ENCODE data around the gene PLXNA2.

The PLXNA2 gene

GRCh38 chr1:208042041-208042615 is 202.1 kb downstream of the PLXNA2 start:
- TF ChIP-seq, protein P1, sequence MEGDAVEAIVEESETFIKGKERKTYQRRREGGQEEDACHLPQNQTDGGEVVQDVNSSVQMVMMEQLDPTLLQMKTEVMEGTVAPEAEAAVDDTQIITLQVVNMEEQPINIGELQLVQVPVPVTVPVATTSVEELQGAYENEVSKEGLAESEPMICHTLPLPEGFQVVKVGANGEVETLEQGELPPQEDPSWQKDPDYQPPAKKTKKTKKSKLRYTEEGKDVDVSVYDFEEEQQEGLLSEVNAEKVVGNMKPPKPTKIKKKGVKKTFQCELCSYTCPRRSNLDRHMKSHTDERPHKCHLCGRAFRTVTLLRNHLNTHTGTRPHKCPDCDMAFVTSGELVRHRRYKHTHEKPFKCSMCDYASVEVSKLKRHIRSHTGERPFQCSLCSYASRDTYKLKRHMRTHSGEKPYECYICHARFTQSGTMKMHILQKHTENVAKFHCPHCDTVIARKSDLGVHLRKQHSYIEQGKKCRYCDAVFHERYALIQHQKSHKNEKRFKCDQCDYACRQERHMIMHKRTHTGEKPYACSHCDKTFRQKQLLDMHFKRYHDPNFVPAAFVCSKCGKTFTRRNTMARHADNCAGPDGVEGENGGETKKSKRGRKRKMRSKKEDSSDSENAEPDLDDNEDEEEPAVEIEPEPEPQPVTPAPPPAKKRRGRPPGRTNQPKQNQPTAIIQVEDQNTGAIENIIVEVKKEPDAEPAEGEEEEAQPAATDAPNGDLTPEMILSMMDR (IDR thresholded peaks at IDR 0.05; ENCODE audit: low read depth, low read length) = no peak
- no peak for DNase-seq (ENCODE audit: extremely low read depth, low read depth)

DNA sequence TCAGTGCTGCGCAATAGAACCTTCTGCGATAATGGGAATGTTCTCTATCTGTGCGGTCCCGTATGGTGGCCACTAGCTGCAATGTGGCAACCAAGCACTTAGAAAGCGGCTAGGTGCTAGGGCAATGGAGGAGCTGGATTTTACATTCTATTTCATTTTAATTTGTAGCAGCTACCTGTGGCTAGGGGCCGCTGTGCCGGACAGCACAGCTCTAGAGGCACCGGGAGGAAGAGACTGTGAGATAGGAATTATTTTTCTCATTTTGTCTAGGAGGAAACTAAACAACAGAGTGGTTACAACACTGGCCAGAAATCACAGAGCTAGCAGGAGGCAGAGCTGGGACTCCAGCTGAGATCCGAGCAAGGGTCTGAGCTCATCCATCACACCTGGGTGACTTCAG is 202.7 kb downstream of the PLXNA2 start:
- TF ChIP-seq, protein P1 (IDR thresholded peaks at IDR 0.05; ENCODE audit: low read depth, low read length) = no peak
- no peak for DNase-seq (ENCODE audit: extremely low read depth, low read depth)

DNA sequence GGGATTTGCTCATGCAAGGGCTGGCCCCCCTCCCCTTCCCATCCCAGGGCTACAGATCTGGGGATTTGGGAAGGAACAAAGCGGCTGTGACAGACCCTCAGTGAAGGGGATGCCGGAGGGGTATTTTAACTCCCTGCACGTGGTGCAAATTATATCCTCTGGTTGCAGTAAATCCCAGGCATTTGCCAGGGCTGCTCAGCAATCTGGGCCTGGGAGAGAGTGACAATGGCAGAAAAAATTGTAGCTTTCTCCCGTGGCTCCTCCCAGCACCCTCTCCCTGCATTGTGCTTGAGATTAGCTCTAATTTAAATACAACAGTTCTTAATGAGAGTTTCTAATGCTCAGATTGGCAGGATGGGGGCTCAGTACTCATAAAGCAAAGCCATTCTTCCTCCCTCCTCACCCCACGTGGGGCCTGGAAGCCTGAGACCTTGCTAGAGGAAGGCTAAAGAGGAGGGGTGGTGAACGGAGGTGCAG is 203.3 kb downstream of the PLXNA2 start:
- DNase-seq (ENCODE audit: extremely low read depth, low read depth) = no peak
- TF ChIP-seq, protein P1 (IDR thresholded peaks at IDR 0.05; ENCODE audit: low read depth, low read length) = no peak

GRCh38 chr1:208039536-208040332 is 204.4 kb downstream of the PLXNA2 start:
- no peak for DNase-seq (ENCODE audit: extremely low read depth, low read depth)
- TF ChIP-seq, protein P1 (IDR thresholded peaks at IDR 0.05; ENCODE audit: low read depth, low read length) = no peak

DNA sequence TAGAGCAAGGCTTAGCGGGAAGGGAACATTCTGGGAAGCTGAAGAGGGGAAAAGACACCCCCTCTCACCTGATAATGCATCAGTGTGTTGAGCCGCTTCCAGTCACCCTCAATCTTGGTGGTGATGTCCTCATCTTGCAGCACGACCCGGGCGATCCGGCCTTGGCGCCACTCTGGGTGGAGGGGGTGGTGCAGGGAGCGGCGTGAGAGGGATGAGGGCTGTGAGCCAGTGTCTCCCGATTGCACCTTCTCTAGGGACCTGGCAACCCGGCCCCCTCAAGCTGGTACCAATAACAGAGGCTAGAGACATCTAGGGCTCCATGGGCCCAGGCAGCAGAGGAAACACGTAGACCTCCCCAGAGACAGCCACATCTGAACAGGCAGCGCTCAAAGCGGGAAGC is 205.9 kb downstream of the PLXNA2 start:
- no peak for DNase-seq (ENCODE audit: extremely low read depth, low read depth)
- TF ChIP-seq, protein P1 (IDR thresholded peaks at IDR 0.05; ENCODE audit: low read depth, low read length) = no peak

- no peak for DNase-seq (ENCODE audit: extremely low read depth, low read depth)
- TF ChIP-seq, protein P1 (IDR thresholded peaks at IDR 0.05; ENCODE audit: low read depth, low read length) = no peak
Measured at GRCh38 chr1:208036918-208037766, 207.0 kb downstream of the PLXNA2 start.
